ENCODE results near the gene ADGRL3.
"Not testable (repeated sequence)": the region's sequence is repeated elsewhere in the genome, so short reads cannot be mapped to it uniquely, and the experiment has no call there.

ADGRL3 gene

DNA sequence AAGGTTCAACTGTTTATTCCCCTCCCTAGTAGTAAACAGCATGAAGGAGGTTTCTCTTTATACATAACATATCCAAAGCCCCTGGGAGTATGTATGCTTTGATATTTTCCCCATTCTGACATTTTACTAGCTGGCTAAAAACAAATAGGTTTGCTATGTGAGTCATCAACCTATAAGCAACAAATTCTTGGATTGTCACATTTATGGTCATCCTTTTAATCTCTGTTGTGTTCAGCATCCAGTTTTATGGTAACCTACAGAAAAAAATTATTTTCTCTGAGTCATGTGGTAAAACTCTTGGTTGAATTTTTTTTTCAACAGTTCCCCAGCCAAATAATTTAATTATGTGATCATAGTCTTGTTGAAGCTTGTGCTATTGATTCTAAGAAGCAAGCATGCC lies 734.1 kb downstream of the ADGRL3 start:
- no peak for DNase-seq (ENCODE audit: low read depth in 1 of 2, low spot score in 1 of 2)

DNA sequence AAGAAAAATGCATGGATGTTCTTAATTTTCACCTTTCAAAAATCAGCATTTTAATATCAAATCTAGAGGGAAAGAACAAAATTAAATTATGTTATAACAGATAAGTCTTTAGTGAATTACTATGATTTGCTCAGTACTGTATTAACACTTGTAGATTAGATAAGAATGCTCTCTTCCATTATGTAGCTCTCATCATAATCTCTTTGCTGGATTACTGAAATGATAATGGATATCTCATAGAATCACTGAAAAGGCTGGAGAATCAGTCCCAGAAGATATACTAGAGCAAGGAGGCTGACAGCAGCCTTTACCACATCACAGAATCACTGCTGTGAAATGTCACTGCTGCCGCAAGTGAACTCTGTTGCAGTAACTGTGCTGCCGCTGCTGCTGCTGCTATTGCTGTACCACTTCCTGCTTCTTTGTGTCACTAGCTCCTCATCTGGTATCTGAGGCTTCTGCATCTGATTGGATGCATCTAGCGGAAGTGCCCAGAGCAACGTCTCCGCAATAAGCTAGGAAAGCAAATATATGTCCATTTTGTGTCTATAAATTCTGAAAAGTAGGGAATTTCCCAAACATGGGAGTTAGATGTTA lies 738.2 kb downstream of the ADGRL3 start:
- no peak for DNase-seq (ENCODE audit: low read depth in 1 of 2, low spot score in 1 of 2)

DNA sequence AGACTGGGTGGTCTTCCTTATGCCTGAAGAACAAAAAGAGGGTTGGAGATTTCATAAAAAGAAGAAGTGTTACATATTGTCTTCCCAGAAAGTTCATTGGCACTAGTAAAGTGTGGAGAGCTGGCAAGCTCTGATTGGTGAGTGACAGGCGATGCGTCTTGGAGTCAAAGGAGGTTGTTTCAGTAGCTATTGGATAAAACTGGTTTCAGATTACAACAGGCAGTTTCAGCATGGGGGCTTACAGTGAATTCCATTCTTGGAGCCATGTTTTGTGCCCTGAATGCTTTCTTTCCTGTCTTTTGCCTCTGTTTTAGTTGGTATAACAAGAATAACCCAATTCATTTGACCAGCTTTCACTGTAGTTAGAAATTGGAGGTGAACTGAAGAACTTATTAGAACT lies 750.5 kb downstream of the ADGRL3 start:
- no peak for DNase-seq (ENCODE audit: low read depth in 1 of 2, low spot score in 1 of 2)

DNA sequence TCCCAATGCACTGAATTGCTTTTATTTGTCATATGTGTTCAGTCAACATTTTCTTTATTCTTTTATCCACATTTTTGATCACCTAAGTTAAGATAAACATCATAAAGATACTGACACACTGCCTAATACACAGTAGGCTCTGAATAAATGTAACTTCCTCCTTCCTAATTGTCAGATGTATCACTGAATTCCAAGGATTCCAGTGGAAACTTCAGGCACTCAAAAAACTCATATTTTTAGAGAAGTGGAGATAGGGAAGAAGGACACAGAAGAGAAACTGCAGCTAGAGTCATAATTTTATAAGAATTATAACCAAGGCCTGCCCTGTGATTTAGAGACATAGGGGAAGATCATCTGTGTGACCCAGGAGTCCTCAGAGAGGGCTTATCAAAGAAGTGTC lies 753.3 kb downstream of the ADGRL3 start:
- DNase-seq (ENCODE audit: low read depth in 1 of 2, low spot score in 1 of 2): no peak

DNA sequence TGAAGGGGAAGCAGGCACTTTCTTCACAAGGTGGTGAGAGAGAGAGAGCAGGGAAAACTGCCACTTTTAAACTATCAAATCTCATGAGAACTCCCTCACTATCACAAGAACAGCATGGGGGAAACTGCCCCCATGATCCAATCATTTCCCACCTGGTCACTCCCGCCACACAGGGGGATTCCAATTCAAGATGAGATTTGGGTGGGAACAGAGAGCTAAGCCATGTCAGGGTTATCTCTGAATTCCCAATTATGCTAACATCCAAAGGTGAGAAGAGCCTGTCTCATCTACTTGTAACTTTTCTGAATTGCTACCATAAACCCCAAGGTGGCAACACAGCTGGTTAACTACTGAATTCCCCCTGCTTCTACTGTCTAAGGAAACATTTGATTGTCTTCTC lies 758.5 kb downstream of the ADGRL3 start:
- DNase-seq (ENCODE audit: low read depth in 1 of 2, low spot score in 1 of 2): no peak

DNA sequence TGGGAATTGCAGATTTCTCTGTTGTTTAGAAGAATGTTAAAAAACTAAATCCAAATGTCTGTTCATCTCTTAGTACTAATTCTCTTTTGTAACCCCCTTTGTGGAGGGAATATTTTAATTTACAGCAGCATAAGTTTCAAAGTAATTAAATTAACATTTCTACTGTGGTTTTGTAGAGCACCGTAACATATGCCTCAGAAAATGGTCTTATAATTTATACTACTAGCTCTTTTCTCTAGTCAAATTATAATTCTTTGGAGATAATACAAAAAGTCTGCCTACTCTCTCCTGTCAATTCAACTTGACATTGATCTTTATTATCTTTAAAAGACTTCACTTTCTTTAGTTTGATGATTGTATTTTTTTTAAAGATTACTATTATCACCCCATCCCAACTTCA lies 759.0 kb downstream of the ADGRL3 start:
- DNase-seq (ENCODE audit: low read depth in 1 of 2, low spot score in 1 of 2): no peak

DNA sequence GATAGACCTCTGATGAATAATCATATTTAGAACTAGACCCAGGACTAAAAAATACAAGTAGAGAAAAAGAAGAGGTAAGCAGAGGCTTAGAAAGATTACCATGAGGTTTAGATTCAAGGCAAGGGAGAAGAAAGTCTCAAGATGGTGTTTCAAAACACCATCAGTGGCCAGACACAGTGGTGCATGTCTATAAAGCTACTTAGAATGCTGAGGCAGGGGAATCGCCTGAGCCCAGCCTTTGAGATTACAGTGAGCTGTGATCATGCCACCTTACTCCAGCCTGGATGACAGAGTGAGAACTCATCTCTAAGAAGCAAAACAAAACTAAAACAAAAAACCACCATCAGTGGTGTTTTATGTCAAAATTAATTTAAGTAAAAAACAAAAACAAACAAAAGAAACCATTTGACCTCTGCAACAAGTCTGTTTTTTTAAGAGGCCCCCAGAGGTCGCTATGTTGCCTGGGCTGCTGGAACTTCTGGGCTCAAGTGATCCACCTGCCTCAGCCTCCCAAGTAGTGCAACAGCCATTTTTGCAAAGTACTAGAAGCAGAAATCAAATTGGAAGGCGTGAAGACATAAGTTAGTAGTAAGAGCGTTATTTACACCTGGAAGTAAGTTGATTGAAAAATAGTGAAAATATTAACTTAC lies 784.3 kb downstream of the ADGRL3 start:
- DNase-seq (ENCODE audit: low read depth in 1 of 2, low spot score in 1 of 2): no peak

DNA sequence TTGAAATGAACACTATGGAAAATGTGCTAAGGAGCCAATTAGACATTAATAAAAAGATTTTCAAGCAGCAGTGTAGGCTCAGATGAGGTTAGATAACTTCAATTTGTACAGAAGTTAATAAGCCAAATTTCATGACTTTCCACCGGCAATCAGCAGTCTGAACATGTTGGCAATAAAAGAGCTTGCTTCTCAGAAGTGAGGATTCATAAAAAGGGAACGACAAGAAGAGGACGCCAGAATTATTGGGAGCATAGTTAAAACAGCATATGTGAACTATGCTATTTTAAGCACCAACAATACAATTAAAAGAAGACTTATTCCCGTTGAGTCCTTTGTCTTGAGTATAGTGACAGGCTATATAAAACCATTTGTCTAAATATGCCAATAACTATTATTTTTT lies 785.3 kb downstream of the ADGRL3 start:
- no peak for DNase-seq (ENCODE audit: low read depth in 1 of 2, low spot score in 1 of 2)

DNA sequence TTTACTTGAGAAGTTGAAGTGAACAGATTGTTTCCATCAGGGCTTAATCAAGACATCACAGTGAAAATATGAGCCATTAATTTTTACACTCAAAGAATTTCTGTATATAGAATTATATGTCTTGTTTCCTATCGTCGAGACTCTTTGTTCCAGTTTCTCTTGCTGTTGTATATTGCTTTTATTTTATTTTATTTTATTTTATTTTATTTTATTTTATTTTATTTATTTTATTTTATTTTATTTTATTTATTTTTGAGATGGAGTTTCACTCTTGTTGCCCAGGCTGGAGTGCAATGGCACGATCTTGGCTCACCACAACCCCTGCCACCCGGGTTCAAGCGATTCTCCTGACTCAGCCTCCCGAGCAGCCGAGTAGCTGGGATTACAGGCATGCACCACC lies 786.8 kb downstream of the ADGRL3 start:
- not testable (repeated sequence) for DNase-seq (ENCODE audit: low read depth in 1 of 2, low spot score in 1 of 2)

DNA sequence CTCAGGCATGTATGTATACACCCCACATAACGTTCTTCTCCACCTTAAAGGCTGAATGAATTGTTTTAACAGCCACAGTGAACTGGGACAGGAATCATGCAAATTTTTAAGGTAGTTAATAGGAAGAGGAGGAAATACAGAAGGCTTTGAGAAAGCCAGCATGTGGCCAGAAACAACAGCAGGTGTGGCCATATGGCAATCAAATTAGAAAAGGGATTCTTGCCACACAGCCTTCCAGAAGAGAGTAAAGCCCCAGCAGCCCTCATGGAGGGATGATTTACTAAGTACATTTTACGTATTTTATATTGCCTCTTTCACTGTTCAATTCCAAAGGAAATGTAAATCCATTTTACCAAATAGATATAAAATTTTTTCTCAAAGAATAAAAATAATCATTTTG lies 792.2 kb downstream of the ADGRL3 start:
- DNase-seq (ENCODE audit: low read depth in 1 of 2, low spot score in 1 of 2): no peak

DNA sequence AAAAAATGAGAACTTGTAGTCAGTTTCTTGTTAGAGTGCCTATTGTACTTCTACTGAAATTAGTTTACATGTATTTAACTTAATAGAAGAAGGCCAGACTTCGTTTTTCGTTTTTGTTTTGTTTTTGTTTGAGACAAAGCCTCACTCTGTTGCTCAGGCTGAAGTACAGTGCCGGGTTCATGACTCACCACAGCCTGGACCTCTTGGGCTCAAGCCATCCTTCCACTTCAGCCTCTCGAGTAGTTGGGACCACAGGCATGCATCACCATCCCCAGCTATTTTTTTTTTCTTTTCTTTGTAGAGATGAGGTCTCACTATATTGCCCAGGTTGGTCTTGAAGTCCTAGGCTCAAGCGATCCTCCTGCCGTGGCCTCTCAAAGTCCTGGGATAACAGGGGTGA lies 793.9 kb downstream of the ADGRL3 start:
- no peak for DNase-seq (ENCODE audit: low read depth in 1 of 2, low spot score in 1 of 2)

DNA sequence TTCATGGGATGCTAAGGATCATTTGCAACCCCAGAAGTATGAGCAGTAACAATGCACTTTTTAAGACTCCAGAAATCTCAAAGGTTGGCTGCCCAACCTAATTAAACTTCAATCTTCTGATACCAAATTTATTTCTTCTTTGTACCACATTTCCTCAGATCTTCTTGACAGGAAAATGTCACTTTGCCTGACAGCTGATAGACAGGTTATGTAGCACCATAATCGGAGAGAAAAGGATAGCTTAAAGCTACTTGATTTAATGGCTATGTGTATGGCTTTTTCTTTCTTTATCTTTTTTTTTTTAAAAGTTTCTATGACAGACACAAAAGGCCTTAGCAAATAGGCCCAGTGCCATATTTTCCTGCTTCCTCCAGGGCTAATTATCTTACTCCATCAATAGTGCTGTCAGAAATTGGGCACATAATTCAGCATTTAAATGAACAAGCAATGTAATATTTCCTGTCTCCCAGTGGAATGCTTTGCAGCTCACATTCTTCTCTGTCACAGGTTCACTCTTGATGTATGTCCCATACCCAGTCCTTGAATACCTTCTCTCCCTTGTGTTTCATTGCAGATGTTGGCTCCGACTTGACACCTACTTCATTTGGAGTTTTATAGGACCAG lies 795.7 kb downstream of the ADGRL3 start:
- no peak for DNase-seq (ENCODE audit: low read depth in 1 of 2, low spot score in 1 of 2)

DNA sequence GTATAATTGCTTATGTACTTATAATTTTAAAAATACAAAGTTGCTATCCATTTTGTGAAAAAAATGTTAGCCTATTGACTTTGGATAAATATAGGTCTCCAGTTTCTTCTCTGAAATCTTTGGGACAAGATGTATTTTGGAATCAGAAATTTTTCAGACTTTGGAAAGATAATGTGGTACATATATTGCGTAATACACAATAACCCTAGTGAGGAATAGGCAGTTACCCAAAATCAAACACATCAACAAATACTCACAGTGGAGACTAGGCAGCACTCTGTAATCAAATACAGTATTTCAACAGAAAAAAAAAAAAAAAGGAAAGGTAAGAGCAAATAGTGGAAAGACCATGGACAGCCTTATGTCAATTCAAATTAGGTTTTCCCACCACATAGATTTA lies 796.8 kb downstream of the ADGRL3 start:
- DNase-seq (ENCODE audit: low read depth in 1 of 2, low spot score in 1 of 2): no peak

DNA sequence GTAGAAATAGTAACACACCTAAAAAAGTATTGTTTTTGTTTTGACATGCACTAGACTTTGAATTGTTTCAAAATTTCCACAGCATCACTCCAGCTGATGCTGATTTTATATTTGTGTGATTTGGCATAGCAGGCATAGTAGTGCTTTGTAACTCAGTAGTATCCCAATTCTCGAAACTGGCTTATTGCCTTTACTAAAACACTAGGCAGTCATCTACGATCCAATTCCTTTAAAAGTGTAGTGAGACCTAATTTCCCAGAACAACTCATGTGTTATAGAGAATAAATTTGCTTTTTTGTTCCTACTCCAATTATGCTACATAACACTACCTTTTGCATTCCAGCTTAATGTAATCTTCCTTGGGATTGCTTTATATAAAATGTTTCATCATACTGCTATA lies 797.7 kb downstream of the ADGRL3 start:
- DNase-seq (ENCODE audit: low read depth in 1 of 2, low spot score in 1 of 2): no peak

DNA sequence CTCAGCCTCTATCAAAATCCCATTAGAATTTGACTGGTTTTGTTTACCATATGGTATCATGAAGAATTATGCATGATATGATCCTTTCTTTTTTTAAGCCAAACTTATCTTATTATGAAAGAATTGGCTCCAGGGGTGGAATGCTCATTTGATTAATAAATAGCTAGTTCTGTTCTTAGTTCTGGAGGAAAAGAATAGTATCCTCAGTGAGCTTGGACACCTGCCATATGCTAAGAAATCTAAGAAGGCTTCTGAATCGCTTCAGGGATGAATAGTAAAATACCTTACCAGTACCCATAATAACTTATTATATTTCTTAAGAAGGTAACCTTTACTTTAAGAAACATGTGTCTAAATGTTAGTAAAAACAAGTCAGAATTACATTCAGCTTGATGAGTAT lies 803.6 kb downstream of the ADGRL3 start:
- DNase-seq (ENCODE audit: low read depth in 1 of 2, low spot score in 1 of 2): no peak

DNA sequence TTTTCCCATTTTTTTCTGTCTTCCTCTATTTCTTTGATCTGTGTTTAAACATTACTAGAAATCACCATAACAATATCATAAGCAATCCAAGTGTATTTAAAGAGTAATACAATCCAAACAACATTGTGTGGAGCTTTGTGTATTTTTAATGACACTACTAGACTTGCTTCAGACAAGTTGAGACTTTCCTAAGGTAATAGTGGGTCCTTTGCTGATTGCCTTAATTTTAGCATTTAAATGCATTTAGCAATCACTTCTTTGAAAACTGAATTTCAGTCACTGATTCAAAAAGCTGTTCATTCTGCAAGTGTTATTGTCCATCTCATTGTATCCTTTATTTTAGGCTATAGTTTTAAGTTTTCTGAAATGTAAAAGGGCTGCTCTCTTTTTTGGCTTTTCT lies 804.8 kb downstream of the ADGRL3 start:
- no peak for DNase-seq (ENCODE audit: low read depth in 1 of 2, low spot score in 1 of 2)

DNA sequence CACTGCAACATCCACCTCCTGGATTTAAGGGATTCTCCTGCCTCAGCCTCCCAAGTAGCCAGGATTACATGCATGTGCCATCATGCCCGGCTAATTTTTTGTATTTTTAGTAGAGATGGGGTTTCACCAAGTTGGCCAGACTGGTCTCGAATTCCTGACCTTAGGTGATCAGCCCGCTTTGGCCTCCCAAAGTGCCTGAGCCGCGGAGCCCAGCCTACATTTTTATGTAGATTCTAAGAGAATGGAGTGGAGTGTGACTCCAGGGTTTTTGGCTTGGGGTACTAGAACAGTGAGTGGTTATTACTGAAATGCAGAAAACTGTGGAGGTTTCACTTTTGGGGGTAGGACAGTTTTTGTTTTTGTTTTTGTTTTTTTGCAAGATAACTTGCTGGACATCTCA lies 806.0 kb downstream of the ADGRL3 start:
- no peak for DNase-seq (ENCODE audit: low read depth in 1 of 2, low spot score in 1 of 2)

DNA sequence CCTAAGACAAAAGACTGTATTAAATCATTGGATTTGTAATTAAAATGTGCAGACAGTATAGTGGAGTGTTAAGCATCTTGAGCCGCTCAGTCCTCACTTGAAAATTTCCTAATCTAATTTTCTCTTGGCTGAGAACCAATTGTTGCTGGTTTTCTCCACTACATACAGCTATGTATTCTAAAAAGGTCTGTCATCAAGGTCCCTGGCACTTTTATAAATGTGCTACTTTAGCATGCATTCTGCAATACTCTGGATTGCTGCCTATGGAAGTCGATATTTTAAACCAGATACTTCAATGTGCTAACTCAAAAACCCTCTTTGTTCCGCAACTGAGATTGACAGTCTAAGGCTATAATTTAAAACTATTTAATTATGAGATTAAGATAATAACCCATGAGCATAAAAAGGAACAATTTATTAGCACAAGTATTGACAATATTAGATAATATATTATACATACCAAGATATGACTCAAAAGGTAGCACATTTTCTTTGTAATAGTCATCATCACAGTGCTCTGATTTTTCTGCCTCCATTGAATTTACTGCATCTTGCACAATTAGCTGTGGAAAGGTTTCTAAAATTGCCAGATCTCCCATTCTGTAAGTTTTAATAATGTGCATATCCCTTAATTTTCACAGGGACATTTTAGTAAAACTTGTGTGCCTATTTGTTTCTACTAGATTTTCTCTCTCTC lies 815.1 kb downstream of the ADGRL3 start:
- DNase-seq (ENCODE audit: low read depth in 1 of 2, low spot score in 1 of 2): no peak

DNA sequence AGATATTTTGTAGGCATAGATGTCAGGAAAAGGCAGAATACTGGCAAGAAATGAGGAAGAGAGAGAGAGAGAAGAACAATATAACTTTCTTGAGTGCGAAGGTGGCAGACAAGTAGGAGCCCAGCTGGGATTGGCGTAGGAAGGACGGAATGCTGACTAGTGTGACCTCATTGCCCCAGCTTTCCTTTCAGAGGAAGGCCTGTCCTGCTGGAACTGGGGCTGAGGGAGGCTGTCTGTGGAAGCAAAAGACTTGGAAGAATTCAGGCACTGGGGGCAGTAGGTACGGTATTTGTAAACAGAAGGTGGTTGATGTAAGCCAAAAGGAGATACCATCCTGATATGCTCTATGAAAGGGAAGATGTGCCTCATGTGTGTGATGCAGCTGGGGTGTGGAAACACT lies 818.4 kb downstream of the ADGRL3 start:
- no peak for DNase-seq (ENCODE audit: low read depth in 1 of 2, low spot score in 1 of 2)

DNA sequence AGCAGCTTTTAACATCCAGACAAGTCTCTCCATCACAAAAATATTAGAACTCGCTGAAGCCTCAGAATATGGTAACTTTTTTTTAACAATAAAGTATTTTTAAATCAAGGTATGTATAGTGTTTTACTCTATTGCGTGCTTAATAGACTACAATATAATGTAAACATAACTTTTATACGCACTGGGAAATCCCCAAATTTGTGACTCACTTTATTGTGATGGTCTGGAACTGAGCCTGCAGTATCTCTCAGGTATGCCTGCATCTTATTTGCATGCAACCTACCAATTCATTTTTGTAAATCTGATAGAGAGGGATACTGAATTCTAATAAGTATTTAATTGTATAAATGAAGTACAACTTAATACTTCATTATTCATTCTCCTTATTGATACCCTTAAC lies 823.5 kb downstream of the ADGRL3 start:
- DNase-seq (ENCODE audit: low read depth in 1 of 2, low spot score in 1 of 2): no peak

DNA sequence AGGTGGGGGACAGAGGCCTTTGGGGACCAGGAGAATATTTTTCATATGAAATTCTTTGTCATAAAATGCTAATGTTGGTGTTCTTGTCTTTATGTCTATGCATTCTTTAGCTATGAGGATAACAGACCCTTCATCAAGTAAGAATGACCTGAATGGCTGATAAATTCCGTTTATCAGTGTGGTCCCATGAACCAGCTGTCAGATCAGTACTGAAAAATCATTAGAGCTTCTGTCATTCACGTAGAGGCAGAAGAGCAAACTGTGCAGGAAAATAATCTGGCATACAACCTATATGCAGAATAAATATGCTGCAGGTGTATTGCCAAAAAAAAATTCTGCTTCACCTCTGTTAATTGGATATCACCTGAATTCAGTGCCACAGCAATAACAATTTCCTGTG lies 828.6 kb downstream of the ADGRL3 start:
- no peak for DNase-seq (ENCODE audit: low read depth in 1 of 2, low spot score in 1 of 2)

DNA sequence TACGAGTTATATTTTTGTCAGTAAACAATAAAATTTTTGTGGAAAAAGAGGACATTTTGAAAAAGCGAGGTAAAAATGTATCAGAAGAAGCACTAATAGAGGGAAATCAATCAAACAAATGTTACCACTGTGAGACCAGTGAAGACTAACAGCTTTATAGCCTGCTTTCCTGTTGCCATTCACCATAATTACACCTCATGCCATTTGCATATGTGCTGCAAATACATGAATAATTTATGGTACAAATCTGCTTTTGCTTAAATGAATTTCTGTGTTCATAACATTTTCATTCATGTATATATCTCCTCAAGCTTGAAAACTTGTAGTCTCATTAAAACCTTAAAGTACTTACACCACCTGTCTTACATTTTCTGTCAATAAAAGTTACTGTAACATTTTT lies 830.8 kb downstream of the ADGRL3 start:
- DNase-seq (ENCODE audit: low read depth in 1 of 2, low spot score in 1 of 2): no peak
